Skin of body (tissue), 2 donors: Measurements from ENCODE around the gene MALSU1. TPM values are rescaled to one million over a fixed set of nuclear protein-coding genes. Genes with fewer than 3 reads are reported as not detected.

ENCODE experiments used
- DNase-seq: peaks from one replicate; lab custom pipeline; 2025; lab: John Stamatoyannopoulos, UW
- total RNA-seq: library from RNA; depleted of rRNA; stranded (reverse); fragments of >200 nt; gene quantifications from one replicate; pipeline ENCODE4 v1.2.3, GENCODE V29; 2014

Gene MALSU1
- total RNA-seq, 1 donor from 2014 or later = 41.6 TPM

DNA sequence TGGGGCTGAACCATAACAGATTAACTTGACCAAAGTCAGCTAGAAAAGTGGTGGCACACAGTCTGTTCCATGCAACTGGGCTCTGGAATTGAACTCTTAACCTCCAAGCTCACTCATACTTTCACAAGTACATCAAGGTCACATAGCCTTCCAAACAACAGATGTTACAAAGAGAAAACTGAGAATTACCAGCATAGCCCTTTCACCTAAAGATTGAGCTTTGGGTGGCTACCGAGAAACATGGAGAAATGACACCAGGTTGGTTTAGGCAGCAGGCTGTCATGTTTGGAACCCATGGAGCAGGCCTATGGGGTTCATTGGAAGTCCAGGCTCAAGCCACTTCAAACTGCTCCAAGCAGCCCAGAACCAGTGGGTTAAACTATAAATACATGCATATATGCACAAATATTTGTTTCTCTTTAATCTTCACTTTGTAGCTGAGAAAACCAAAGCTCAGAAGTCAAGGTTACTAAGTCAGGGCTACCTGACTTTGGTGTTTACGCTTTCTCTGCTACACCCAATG is 59.1 kb downstream of the MALSU1 start:
- DNase-seq = no peak

Other genes with a start within 250 kb of the MALSU1 start
- 30.7 TPM for gene KLHL7, start 193.6 kb upstream of the MALSU1 start, total RNA-seq
- gene NUP42, start 117.3 kb upstream of the MALSU1 start, total RNA-seq = 38.9 TPM
- 208 TPM for gene GPNMB, start 52.6 kb upstream of the MALSU1 start, total RNA-seq
- gene IGF2BP3, start 171.2 kb downstream of the MALSU1 start, total RNA-seq = 44.8 TPM
- gene TRA2A, start 232.6 kb downstream of the MALSU1 start, total RNA-seq = 67.9 TPM